SK-N-SH (cell line): ENCODE results near the gene SV2B. TPM values are rescaled to one million over a fixed set of nuclear protein-coding genes. Genes with fewer than 3 reads are reported as not detected.

Source experiments
- CTCF ChIA-PET: fragments of 300-600, 350-600 bp; formaldehyde crosslinking; extraction: SDS; loops from one replicate; lab custom pipeline; 2021; lab: Yijun Ruan, JAX
- POLR2A ChIA-PET: fragments of 350-600 bp; sonication (Branson Sonifier 250); formaldehyde crosslinking; extraction: SDS; loops from one replicate; lab custom pipeline; 2020; ENCODE audit warnings: antibody characterized with exemption, inconsistent platforms; lab: Yijun Ruan, JAX
- DNase-seq: peaks from one replicate; pipeline ENCODE4 v3.0.0; 2012
- H2AFZ ChIP-seq: fragments of 200-600 bp; sonication (generic); 2 replicates; pipeline ENCODE4 v1.8.1; 2016; ENCODE audit warnings: antibody characterized with exemption, mild to moderate bottlenecking, low read depth
- H3F3A ChIP-seq: fragments of 200-600 bp; sonication (generic); replicated peaks from 2 replicates; pipeline ENCODE3; 2016; ENCODE audit warnings: antibody characterized with exemption, mild to moderate bottlenecking; ENCODE audit not compliant: insufficient read depth
- H3K27ac ChIP-seq, 2 experiments: fragments of 200-500 bp in 1 of 2; fragments of 200-600 bp in 1 of 2; sonication (Bioruptor generic) in 1 of 2; sonication (generic), shearing (Covaris generic) in 1 of 2; 2 replicates each; pipeline versions ENCODE4 v1.5.1 to v1.6.1; 2014 to 2016; ENCODE audit warnings: low read depth in 2 of 2, inconsistent platforms in 1 of 2, low read length in 1 of 2, mild to moderate bottlenecking in 1 of 2, mixed read lengths in 1 of 2
- H3K27me3 ChIP-seq: fragments of 200-600 bp; sonication (generic), shearing (Covaris generic); 2 replicates; pipeline ENCODE4 v1.6.1; 2016; ENCODE audit warnings: mixed run types; ENCODE audit not compliant: insufficient read depth
- H3K36me3 ChIP-seq, 2 experiments: fragments of 200-500 bp in 1 of 2; fragments of 200-600 bp in 1 of 2; sonication (Bioruptor generic) in 1 of 2; sonication (generic) in 1 of 2; replicated peaks in 1 of 2; 2 replicates each; pipeline versions ENCODE3 to v1.5.1; 2014 to 2016; ENCODE audit warnings: low read length in 1 of 2, mild to moderate bottlenecking in 1 of 2; ENCODE audit not compliant: insufficient read depth in 2 of 2, control insufficient read depth in 1 of 2
- H3K4me1 ChIP-seq, 2 experiments: fragments of 200-500 bp in 1 of 2; fragments of 200-600 bp in 1 of 2; sonication (Bioruptor generic) in 1 of 2; sonication (generic), shearing (Covaris generic) in 1 of 2; 2 replicates each; pipeline versions ENCODE4 v1.5.1 to v1.6.1; 2014 to 2016; ENCODE audit warnings: low read depth in 1 of 2, low read length in 1 of 2, mixed run types in 1 of 2; ENCODE audit not compliant: insufficient read depth in 2 of 2, control insufficient read depth in 1 of 2
- H3K4me2 ChIP-seq: fragments of 200-600 bp; sonication (generic), shearing (Covaris generic); 2 replicates; pipeline ENCODE4 v1.6.1; 2017; ENCODE audit warnings: mixed run types
- H3K4me3 ChIP-seq, 2 experiments: fragments of 200-500 bp in 1 of 2; fragments of 200-600 bp in 1 of 2; sonication (Bioruptor generic) in 1 of 2; sonication (generic), shearing (Covaris generic) in 1 of 2; 2 replicates each; pipeline versions ENCODE4 v1.5.1 to v1.8.1; 2014 to 2016; ENCODE audit warnings: low read depth in 2 of 2, inconsistent platforms in 1 of 2, low read length in 1 of 2, mild to moderate bottlenecking in 1 of 2, mixed read lengths in 1 of 2, moderate library complexity in 1 of 2
- H3K79me2 ChIP-seq: fragments of 200-600 bp; sonication (generic); 2 replicates; pipeline ENCODE4 v1.8.1; 2017; ENCODE audit warnings: mild to moderate bottlenecking; ENCODE audit not compliant: insufficient read depth
- H3K9ac ChIP-seq: fragments of 200-600 bp; sonication (generic); 2 replicates; pipeline ENCODE4 v1.6.1; 2017; ENCODE audit warnings: mixed run types
- H3K9me2 ChIP-seq: fragments of 200-600 bp; sonication (generic); 2 replicates; pipeline ENCODE4 v1.6.1; 2017; ENCODE audit warnings: mixed run types
- H3K9me3 ChIP-seq: fragments of 200-600 bp; sonication (generic); 2 replicates; pipeline ENCODE4 v1.6.1; 2017; ENCODE audit warnings: mixed run types, mild to moderate bottlenecking, moderate library complexity
- H4K20me1 ChIP-seq: fragments of 200-600 bp; sonication (generic); 2 replicates; pipeline ENCODE4 v1.6.1; 2017; ENCODE audit warnings: mild to moderate bottlenecking, mixed run types; ENCODE audit not compliant: insufficient read depth
- CHD2 ChIP-seq: fragments of 150-350 bp; IDR thresholded peaks from 2 replicates; pipeline ENCODE4 v1.6.1; 2018; ENCODE audit warnings: low read length; ENCODE audit not compliant: partially characterized antibody
- CTCF ChIP-seq: fragments of 200-600 bp; sonication (generic); IDR thresholded peaks from 2 replicates; pipeline ENCODE4 v1.6.1; 2017; ENCODE audit warnings: antibody characterized with exemption, mild to moderate bottlenecking, moderate library complexity
- EP300 ChIP-seq, 2 experiments: IDR thresholded peaks; 2 replicates each; pipeline versions ENCODE4 v1.4.0 to v1.6.1; 2012; ENCODE audit warnings: borderline replicate concordance in 1 of 2, low read depth in 1 of 2, low read length in 1 of 2
- FOSL2 ChIP-seq: IDR thresholded peaks from 2 replicates; pipeline ENCODE4 v1.4.0; 2012; ENCODE audit warnings: low read depth, mild to moderate bottlenecking, moderate library complexity, borderline replicate concordance
- GABPA ChIP-seq: IDR thresholded peaks from 2 replicates; pipeline ENCODE4 v1.4.0; 2012; ENCODE audit warnings: low read depth, mild to moderate bottlenecking
- GATA2 ChIP-seq: sonication (generic); formaldehyde crosslinking; IDR thresholded peaks from 2 replicates; pipeline ENCODE4 v1.5.0; 2020; ENCODE audit warnings: mild to moderate bottlenecking, missing genetic modification reagents
- IRF3 ChIP-seq: fragments of 150-350 bp; IDR thresholded peaks from 2 replicates; pipeline ENCODE4 v1.6.1; 2016; ENCODE audit warnings: mild to moderate bottlenecking, low read depth, low read length
- MAX ChIP-seq: IDR thresholded peaks from 2 replicates; pipeline ENCODE4 v1.4.0; 2012; ENCODE audit warnings: low read depth
- NRF1 ChIP-seq: IDR thresholded peaks from 2 replicates; pipeline ENCODE4 v1.6.1; 2012; ENCODE audit warnings: low read depth, mild to moderate bottlenecking, low read length
- RAD21 ChIP-seq: IDR thresholded peaks from 2 replicates; pipeline ENCODE4 v1.6.1; 2012; ENCODE audit warnings: mild to moderate bottlenecking, low read length
- RFX5 ChIP-seq: IDR thresholded peaks from 2 replicates; pipeline ENCODE4 v1.6.1; 2012; ENCODE audit warnings: mild to moderate bottlenecking, improper control_type of control experiment, low read length
- SIN3A ChIP-seq: IDR thresholded peaks from 2 replicates; pipeline ENCODE4 v1.6.1; 2012; ENCODE audit warnings: low read depth, mild to moderate bottlenecking, low read length, moderate library complexity, borderline replicate concordance
- SMC3 ChIP-seq: IDR thresholded peaks from 2 replicates; pipeline ENCODE4 v1.6.1; 2012; ENCODE audit warnings: low read depth, low read length, improper control_type of control experiment
- TCF12 ChIP-seq: IDR thresholded peaks from 2 replicates; pipeline ENCODE4 v1.4.0; 2012
- ZBTB33 ChIP-seq: IDR thresholded peaks from 2 replicates; pipeline ENCODE4 v1.4.0; 2012; ENCODE audit warnings: low read depth, borderline replicate concordance
- WGBS: methylation state at CpG from one replicate; pipeline ENCODE4 v1.1.6; 2017; ENCODE audit warnings: low lambda C conversion rate; 5-methylcytosine and 5-hydroxymethylcytosine counted together
- polyA plus RNA-seq, 3 experiments: library from polyadenylated mRNA; depleted of rRNA; stranded (reverse); fragments of >200 nt; gene quantifications; 2 replicates each; pipeline ENCODE4 v1.2.3, GENCODE V29; 2012

Gene SV2B
- polyA plus RNA-seq, 1 of the 3 experiments (the other 2 are of a cell fraction), result not detected

GRCh38 chr15:91283155-91283554, 183.1 kb downstream of the SV2B start (continued):
- TF ChIP-seq ZBTB33 (no peak), NRF1 (no peak)

- Histone ChIP-seq H3K9ac (no peak overlapping the region), H3K27me3 (no peaks in the 10 kb centered on the region), H3K27ac (no peak overlapping the region), H3K4me1 (no peaks in the 10 kb centered on the region), H3K36me3 (no peaks in the 10 kb centered on the region), H3K79me2 (no peaks in the 10 kb centered on the region), H3K4me3 (no peak overlapping the region), H3K9me3 (no peaks in the 10 kb centered on the region), H3F3A (no peaks in the 10 kb centered on the region), H2AFZ (no peak overlapping the region), H3K9me2 (no peaks in the 10 kb centered on the region), H4K20me1 (no peaks in the 10 kb centered on the region), H3K4me2 (no peak overlapping the region)
- CTCF ChIA-PET, result interaction anchor here (0.7 to 1.1 kb wide), 6 partner anchors 11 to 328 kb away, joined by 3 to 4 read pairs (median 3); no protein-coding TSS in a partner anchor
- DNase-seq, result no peak
- 53% methylated on average over 13 of the region's 13 CpGs for WGBS
- TF ChIP-seq EP300 (IDR thresholded peaks at IDR 0.05; ENCODE audit: borderline replicate concordance in 1 of 2, low read depth in 1 of 2, low read length in 1 of 2), result no peak
- TF ChIP-seq SMC3, result no peak
- TF ChIP-seq GABPA, result no peak
- no peak for TF ChIP-seq FOSL2
- no peak for TF ChIP-seq CTCF
- no peak for TF ChIP-seq CHD2
- TF ChIP-seq RAD21, result no peak
- TF ChIP-seq TCF12, result no peak
- TF ChIP-seq ZBTB33, result no peak
- no peak for TF ChIP-seq RFX5
- TF ChIP-seq IRF3, result no peak
- TF ChIP-seq SIN3A, result no peak
- no peak for TF ChIP-seq MAX
- TF ChIP-seq GATA2 (CRISPR knock-in tag), result no peak
- POLR2A ChIA-PET, result no interaction called here
These were observed 184.9 kb downstream of the SV2B start for GRCh38 chr15:91284758-91285466.
